ENCODE data around the gene MPV17. TPM values are rescaled to one million over a fixed set of nuclear protein-coding genes. Genes with fewer than 3 reads are reported as not detected.
"Not testable (repeated sequence)": the region's sequence is repeated elsewhere in the genome, so short reads cannot be mapped to it uniquely, and the experiment has no call there.

The MPV17 gene
- total RNA-seq, 1 experiment from 2014 or later, result 50.6 TPM

- no peaks in the 10 kb centered on the region for H3K36me3 Mint-ChIP-seq (ENCODE audit: insufficient read depth, unreplicated experiment)
- no peaks in the 10 kb centered on the region for H3K9me3 Mint-ChIP-seq (ENCODE audit: unreplicated experiment)
- H3K27me3 ChIP-seq (replicated peaks; ENCODE audit: control insufficient read depth, insufficient read depth, low read length), result no peaks in the 10 kb centered on the region; the same call in 1 of the 2 replicates
- no peaks in the 10 kb centered on the region for H3K4me1 ChIP-seq
- TF ChIP-seq, protein P1, sequence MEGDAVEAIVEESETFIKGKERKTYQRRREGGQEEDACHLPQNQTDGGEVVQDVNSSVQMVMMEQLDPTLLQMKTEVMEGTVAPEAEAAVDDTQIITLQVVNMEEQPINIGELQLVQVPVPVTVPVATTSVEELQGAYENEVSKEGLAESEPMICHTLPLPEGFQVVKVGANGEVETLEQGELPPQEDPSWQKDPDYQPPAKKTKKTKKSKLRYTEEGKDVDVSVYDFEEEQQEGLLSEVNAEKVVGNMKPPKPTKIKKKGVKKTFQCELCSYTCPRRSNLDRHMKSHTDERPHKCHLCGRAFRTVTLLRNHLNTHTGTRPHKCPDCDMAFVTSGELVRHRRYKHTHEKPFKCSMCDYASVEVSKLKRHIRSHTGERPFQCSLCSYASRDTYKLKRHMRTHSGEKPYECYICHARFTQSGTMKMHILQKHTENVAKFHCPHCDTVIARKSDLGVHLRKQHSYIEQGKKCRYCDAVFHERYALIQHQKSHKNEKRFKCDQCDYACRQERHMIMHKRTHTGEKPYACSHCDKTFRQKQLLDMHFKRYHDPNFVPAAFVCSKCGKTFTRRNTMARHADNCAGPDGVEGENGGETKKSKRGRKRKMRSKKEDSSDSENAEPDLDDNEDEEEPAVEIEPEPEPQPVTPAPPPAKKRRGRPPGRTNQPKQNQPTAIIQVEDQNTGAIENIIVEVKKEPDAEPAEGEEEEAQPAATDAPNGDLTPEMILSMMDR (IDR thresholded peaks at IDR 0.05; ENCODE audit: insufficient read depth in 1 of 2, low read depth in 1 of 2, low read length in 1 of 2, severe bottlenecking in 1 of 2, unreplicated experiment in 1 of 2), result no peak
- no peak overlapping the region for H3K4me3 ChIP-seq (ENCODE audit: low read depth, low read length)
- H3K9me3 ChIP-seq, result no peaks in the 10 kb centered on the region
- DNase-seq, result no peak
- no peak overlapping the region for H3K4me3 Mint-ChIP-seq (ENCODE audit: unreplicated experiment)
- ChIA-PET POLR2A (interaction anchor here (0.5 kb wide), 1 partner anchor 94 kb away, joined by 5 read pairs; no protein-coding TSS in a partner anchor), CTCF (interaction anchor here (0.6 to 2.6 kb wide), 5 partner anchors 8 to 116 kb away, joined by 3 to 7 read pairs (median 4); partner anchors contain the start of gene TRIM54)
- no peak overlapping the region for H3K27ac Mint-ChIP-seq (ENCODE audit: unreplicated experiment)
- peaks cover 6% of the 10 kb centered on the region for H3K4me1 Mint-ChIP-seq (ENCODE audit: low read depth, unreplicated experiment)
- no TSS peak for BruUV-seq (replicated peaks)
- intact Hi-C loops (cut with micrococcal nuclease; ENCODE audit: unreplicated experiment), result no loop called here
- H3K36me3 ChIP-seq (ENCODE audit: control insufficient read depth, insufficient read depth, low read length), result no peaks in the 10 kb centered on the region
- peaks cover 3% of the 10 kb centered on the region for H3K27me3 Mint-ChIP-seq (ENCODE audit: insufficient read depth, unreplicated experiment)
Measured at GRCh38 chr2:27271631-27272340, 51.1 kb downstream of the MPV17 start.

DNA sequence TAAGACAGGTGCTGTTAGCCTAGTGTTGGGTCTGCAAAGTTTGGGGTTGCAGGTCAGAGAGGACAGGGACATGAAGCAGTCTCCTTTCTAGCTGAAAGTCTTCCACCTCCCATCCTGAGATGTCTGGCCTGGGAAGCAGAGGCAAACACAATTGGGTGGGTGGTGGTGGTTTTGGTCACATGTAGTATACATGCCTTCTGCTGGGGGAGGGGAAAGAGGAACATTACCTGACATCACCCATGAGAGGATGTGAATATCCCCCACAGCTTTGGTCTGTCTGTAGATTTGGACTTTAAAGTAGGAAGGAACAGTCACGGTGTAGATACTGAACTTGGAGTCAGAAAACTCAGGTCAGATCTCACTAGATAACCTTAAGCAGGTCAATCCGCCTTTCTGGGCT lies 52.2 kb downstream of the MPV17 start:
- CTCF ChIA-PET, result interaction anchor here (0.6 to 1.3 kb wide), 2 partner anchors 9 to 299 kb away, joined by 3 read pairs; no protein-coding TSS in a partner anchor
- TF ChIP-seq, protein P1 (IDR thresholded peaks at IDR 0.05; ENCODE audit: insufficient read depth in 1 of 2, low read depth in 1 of 2, low read length in 1 of 2, severe bottlenecking in 1 of 2, unreplicated experiment in 1 of 2), result no peak
- DNase-seq, result no peak
- H3K4me1 Mint-ChIP-seq (ENCODE audit: low read depth, unreplicated experiment), result no peaks in the 10 kb centered on the region
- peaks cover 3% of the 10 kb centered on the region for H3K27me3 Mint-ChIP-seq (ENCODE audit: insufficient read depth, unreplicated experiment)
- intact Hi-C loops (cut with micrococcal nuclease; ENCODE audit: unreplicated experiment), result no loop called here
- no peaks in the 10 kb centered on the region for H3K9me3 Mint-ChIP-seq (ENCODE audit: unreplicated experiment)
- no TSS peak for BruUV-seq (replicated peaks)
- no peak overlapping the region for H3K27ac Mint-ChIP-seq (ENCODE audit: unreplicated experiment)
- no peaks in the 10 kb centered on the region for H3K4me1 ChIP-seq
- POLR2A ChIA-PET, result no interaction called here
- no peaks in the 10 kb centered on the region for H3K36me3 ChIP-seq (ENCODE audit: control insufficient read depth, insufficient read depth, low read length)
- no peaks in the 10 kb centered on the region for H3K9me3 ChIP-seq
- H3K36me3 Mint-ChIP-seq (ENCODE audit: insufficient read depth, unreplicated experiment), result no peaks in the 10 kb centered on the region
- no peak overlapping the region for H3K4me3 ChIP-seq (ENCODE audit: low read depth, low read length)
- no peaks in the 10 kb centered on the region; the same call in 1 of the 2 replicates for H3K27me3 ChIP-seq (replicated peaks; ENCODE audit: control insufficient read depth, insufficient read depth, low read length)
- H3K4me3 Mint-ChIP-seq (ENCODE audit: unreplicated experiment), result no peak overlapping the region

DNA sequence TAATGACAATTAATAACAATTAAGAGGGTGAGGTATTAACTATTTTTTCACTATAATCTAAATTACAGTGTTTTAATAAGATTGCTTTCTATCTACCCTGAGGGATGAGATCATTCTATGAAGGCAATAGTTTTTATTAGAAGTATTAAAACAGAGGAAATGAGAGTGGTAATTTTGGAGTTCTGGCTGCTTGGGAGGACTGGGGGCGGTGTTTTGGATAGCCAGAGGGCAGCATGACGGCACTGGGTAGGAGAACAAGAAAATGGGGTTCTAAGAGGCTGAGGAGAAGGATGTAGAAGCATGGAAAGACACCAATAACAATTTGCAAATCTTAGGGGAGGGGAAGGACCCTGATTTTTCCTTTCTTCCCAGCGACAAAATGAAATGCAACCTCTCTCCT lies 52.8 kb downstream of the MPV17 start:
- no TSS peak for BruUV-seq (replicated peaks)
- no peak for DNase-seq
- H3K9me3 ChIP-seq, result no peaks in the 10 kb centered on the region
- Mint-ChIP-seq H3K27ac (ENCODE audit: unreplicated experiment) (no peak overlapping the region), H3K4me3 (ENCODE audit: unreplicated experiment) (no peak overlapping the region), H3K4me1 (ENCODE audit: low read depth, unreplicated experiment) (no peaks in the 10 kb centered on the region), H3K27me3 (ENCODE audit: insufficient read depth, unreplicated experiment) (peaks cover 3% of the 10 kb centered on the region), H3K9me3 (ENCODE audit: unreplicated experiment) (no peaks in the 10 kb centered on the region), H3K36me3 (ENCODE audit: insufficient read depth, unreplicated experiment) (no peaks in the 10 kb centered on the region)
- ChIA-PET CTCF (interaction anchor here (0.6 kb wide), 2 partner anchors 10 to 299 kb away, joined by 3 read pairs; no protein-coding TSS in a partner anchor), POLR2A (no interaction called here)
- no peaks in the 10 kb centered on the region for H3K4me1 ChIP-seq
- TF ChIP-seq, protein P1 (IDR thresholded peaks at IDR 0.05; ENCODE audit: insufficient read depth in 1 of 2, low read depth in 1 of 2, low read length in 1 of 2, severe bottlenecking in 1 of 2, unreplicated experiment in 1 of 2), result no peak
- no peaks in the 10 kb centered on the region for H3K36me3 ChIP-seq (ENCODE audit: control insufficient read depth, insufficient read depth, low read length)
- peaks cover 2% of the 10 kb centered on the region; the same call in 1 of the 2 replicates for H3K27me3 ChIP-seq (replicated peaks; ENCODE audit: control insufficient read depth, insufficient read depth, low read length)
- no peak overlapping the region for H3K4me3 ChIP-seq (ENCODE audit: low read depth, low read length)
- intact Hi-C loops (cut with micrococcal nuclease; ENCODE audit: unreplicated experiment), result no loop called here

GRCh38 chr2:27268296-27268695 lies 54.6 kb downstream of the MPV17 start:
- H3K4me3 Mint-ChIP-seq (ENCODE audit: unreplicated experiment); DNase-seq; H3K27me3 Mint-ChIP-seq (ENCODE audit: insufficient read depth, unreplicated experiment); POLR2A ChIA-PET; H3K27me3 ChIP-seq (replicated peaks; ENCODE audit: control insufficient read depth, insufficient read depth, low read length); intact Hi-C loops (cut with micrococcal nuclease; ENCODE audit: unreplicated experiment); H3K4me3 ChIP-seq (ENCODE audit: low read depth, low read length); H3K9me3 ChIP-seq; H3K36me3 Mint-ChIP-seq (ENCODE audit: insufficient read depth, unreplicated experiment); BruUV-seq (replicated peaks); H3K27ac Mint-ChIP-seq (ENCODE audit: unreplicated experiment); H3K9me3 Mint-ChIP-seq (ENCODE audit: unreplicated experiment); H3K36me3 ChIP-seq (ENCODE audit: control insufficient read depth, insufficient read depth, low read length); H3K4me1 Mint-ChIP-seq (ENCODE audit: low read depth, unreplicated experiment): not testable (repeated sequence)
- CTCF ChIA-PET, result interaction anchor here (0.7 kb wide), 1 partner anchor 12 kb away, joined by 8 read pairs; no protein-coding TSS in a partner anchor
- H3K4me1 ChIP-seq, result peaks cover 11% of the 10 kb centered on the region
